Loucy (cell line): ENCODE data around the gene ASCL2.

Experiments used
- H2AFZ ChIP-seq: fragments of 200-600 bp; sonication (generic); 2 replicates; pipeline ENCODE4 v1.6.0; 2016; ENCODE audit warnings: antibody characterized with exemption, mild to moderate bottlenecking, low read length, moderate library complexity
- H3F3A ChIP-seq: fragments of 200-600 bp; 2 replicates; pipeline ENCODE4 v1.6.0; 2016; ENCODE audit warnings: antibody characterized with exemption, low read depth, mild to moderate bottlenecking
- H3K27me3 ChIP-seq: fragments of 200-600 bp; sonication (generic); 2 replicates; pipeline ENCODE4 v1.6.1; 2014; ENCODE audit warnings: low read length, mild to moderate bottlenecking; ENCODE audit not compliant: insufficient read depth, poor library complexity, severe bottlenecking
- H3K36me3 ChIP-seq: fragments of 200-600 bp; sonication (generic); 2 replicates; pipeline ENCODE4 v1.6.1; 2016; ENCODE audit warnings: low read length; ENCODE audit not compliant: insufficient read depth
- H3K4me1 ChIP-seq: fragments of 200-600 bp; sonication (generic); 2 replicates; pipeline ENCODE4 v1.5.1; 2014; ENCODE audit warnings: low read length, mild to moderate bottlenecking; ENCODE audit not compliant: insufficient read depth, poor library complexity, severe bottlenecking
- H3K4me2 ChIP-seq: fragments of 200-600 bp; sonication (generic); 2 replicates; pipeline ENCODE4 v1.6.0; 2014; ENCODE audit warnings: antibody characterized with exemption, low read length, low read depth, mild to moderate bottlenecking; ENCODE audit not compliant: poor library complexity, severe bottlenecking
- H3K4me3 ChIP-seq: fragments of 200-600 bp; sonication (generic); 2 replicates; pipeline ENCODE4 v1.5.1; 2014; ENCODE audit warnings: low read length, mild to moderate bottlenecking, mixed read lengths; ENCODE audit not compliant: poor library complexity, severe bottlenecking
- H3K79me2 ChIP-seq: fragments of 200-600 bp; sonication (generic); 2 replicates; pipeline ENCODE4 v1.6.1; 2014; ENCODE audit warnings: low read length; ENCODE audit not compliant: insufficient read depth
- H3K9ac ChIP-seq: fragments of 200-600 bp; sonication (generic); 2 replicates; pipeline ENCODE4 v1.6.0; 2014; ENCODE audit warnings: mild to moderate bottlenecking, low read depth, low read length, moderate library complexity; ENCODE audit not compliant: poor library complexity, severe bottlenecking
- H3K9me2 ChIP-seq: fragments of 200-600 bp; sonication (generic); replicated peaks from 2 replicates; pipeline ENCODE4 v1.6.1; 2016; ENCODE audit warnings: low read depth, low read length, mixed read lengths
- H3K9me3 ChIP-seq: fragments of 200-600 bp; sonication (generic); 2 replicates; pipeline ENCODE4 v1.6.1; 2014; ENCODE audit warnings: mild to moderate bottlenecking, antibody characterized with exemption, low read length, low read depth; ENCODE audit not compliant: insufficient read depth
- H4K20me1 ChIP-seq: fragments of 200-600 bp; sonication (generic); 2 replicates; pipeline ENCODE4 v1.6.0; 2014; ENCODE audit warnings: antibody characterized with exemption, low read length, mild to moderate bottlenecking; ENCODE audit not compliant: insufficient read depth, poor library complexity, severe bottlenecking
- EZH2phosphoT487 ChIP-seq: fragments of 200-600 bp; IDR thresholded peaks from 2 replicates; pipeline ENCODE4 v1.6.1; 2018; ENCODE audit warnings: antibody characterized with exemption, mild to moderate bottlenecking, moderate library complexity, borderline replicate concordance
- TF ChIP-seq, protein P1 (sequence below): fragments of 200-600 bp; sonication (generic); conservative IDR thresholded peaks from 2 replicates; pipeline ENCODE4 v1.5.1; 2014; ENCODE audit warnings: mild to moderate bottlenecking, antibody characterized with exemption, low read length

The ASCL2 gene

DNA sequence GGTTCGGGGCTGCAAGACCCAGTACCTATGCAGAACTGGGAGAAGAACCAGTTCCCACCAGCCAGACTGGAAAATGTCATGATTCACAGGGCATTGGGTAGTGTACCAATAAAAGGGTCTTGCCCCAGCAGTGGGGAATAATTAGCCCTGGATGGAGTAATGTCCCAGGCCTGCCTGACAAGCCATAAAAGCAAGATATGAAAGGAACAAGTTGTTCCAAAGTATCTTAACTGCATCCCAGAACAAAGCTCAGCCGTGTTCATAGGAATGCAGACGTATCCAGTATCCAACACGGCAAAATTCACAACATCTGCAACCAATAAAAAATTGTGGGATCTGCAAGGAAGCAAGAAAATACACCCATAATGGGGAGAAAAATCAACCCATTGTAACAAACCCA lies 47.9 kb downstream of the ASCL2 start:
- no peaks in the 10 kb centered on the region for H3K79me2 ChIP-seq
- H3K9me3 ChIP-seq, result peaks cover 3% of the 10 kb centered on the region; the same call in 1 of the 2 replicates
- TF ChIP-seq, protein P1, sequence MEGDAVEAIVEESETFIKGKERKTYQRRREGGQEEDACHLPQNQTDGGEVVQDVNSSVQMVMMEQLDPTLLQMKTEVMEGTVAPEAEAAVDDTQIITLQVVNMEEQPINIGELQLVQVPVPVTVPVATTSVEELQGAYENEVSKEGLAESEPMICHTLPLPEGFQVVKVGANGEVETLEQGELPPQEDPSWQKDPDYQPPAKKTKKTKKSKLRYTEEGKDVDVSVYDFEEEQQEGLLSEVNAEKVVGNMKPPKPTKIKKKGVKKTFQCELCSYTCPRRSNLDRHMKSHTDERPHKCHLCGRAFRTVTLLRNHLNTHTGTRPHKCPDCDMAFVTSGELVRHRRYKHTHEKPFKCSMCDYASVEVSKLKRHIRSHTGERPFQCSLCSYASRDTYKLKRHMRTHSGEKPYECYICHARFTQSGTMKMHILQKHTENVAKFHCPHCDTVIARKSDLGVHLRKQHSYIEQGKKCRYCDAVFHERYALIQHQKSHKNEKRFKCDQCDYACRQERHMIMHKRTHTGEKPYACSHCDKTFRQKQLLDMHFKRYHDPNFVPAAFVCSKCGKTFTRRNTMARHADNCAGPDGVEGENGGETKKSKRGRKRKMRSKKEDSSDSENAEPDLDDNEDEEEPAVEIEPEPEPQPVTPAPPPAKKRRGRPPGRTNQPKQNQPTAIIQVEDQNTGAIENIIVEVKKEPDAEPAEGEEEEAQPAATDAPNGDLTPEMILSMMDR, result no peak
- no peak for TF ChIP-seq EZH2phosphoT487
- H3K4me1 ChIP-seq, result no peaks in the 10 kb centered on the region
- H4K20me1 ChIP-seq, result no peaks in the 10 kb centered on the region
- no peaks in the 10 kb centered on the region for H3K27me3 ChIP-seq
- H3K9me2 ChIP-seq, result no peaks in the 10 kb centered on the region
- H3K36me3 ChIP-seq, result no peaks in the 10 kb centered on the region
- no peak overlapping the region for H3K4me2 ChIP-seq
- H3K4me3 ChIP-seq, result no peak overlapping the region
- H3K9ac ChIP-seq, result no peak overlapping the region
- no peak overlapping the region for H2AFZ ChIP-seq
- H3F3A ChIP-seq, result no peaks in the 10 kb centered on the region

DNA sequence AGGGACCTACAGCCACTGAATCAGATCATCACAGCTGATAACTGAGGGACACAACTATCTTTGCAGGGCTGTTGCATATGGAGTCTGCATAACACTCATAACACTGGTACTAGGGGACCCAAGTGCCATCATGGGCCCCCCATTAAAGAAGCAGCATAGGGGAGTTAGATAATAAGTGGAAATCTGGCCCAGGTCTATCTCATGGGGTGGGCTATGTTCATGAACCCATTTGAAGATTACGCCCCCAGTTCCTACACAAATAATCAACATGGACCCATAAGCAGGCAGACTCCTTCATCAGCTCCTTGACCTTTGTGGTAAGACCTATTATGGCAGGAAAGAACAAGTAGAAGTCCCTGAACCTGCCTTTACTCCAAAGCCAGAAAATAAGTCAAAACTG lies 48.8 kb downstream of the ASCL2 start:
- Histone ChIP-seq H3K4me2 (no peak overlapping the region), H3F3A (no peaks in the 10 kb centered on the region), H3K27me3 (no peaks in the 10 kb centered on the region), H3K9me2 (no peaks in the 10 kb centered on the region), H3K9me3 (peaks cover 3% of the 10 kb centered on the region; the same call in 1 of the 2 replicates), H2AFZ (no peak overlapping the region), H3K9ac (no peak overlapping the region), H3K36me3 (no peaks in the 10 kb centered on the region), H3K4me1 (no peaks in the 10 kb centered on the region), H3K4me3 (no peak overlapping the region), H4K20me1 (no peaks in the 10 kb centered on the region), H3K79me2 (no peaks in the 10 kb centered on the region)
- TF ChIP-seq EZH2phosphoT487, result no peak
- TF ChIP-seq, protein P1, result no peak

DNA sequence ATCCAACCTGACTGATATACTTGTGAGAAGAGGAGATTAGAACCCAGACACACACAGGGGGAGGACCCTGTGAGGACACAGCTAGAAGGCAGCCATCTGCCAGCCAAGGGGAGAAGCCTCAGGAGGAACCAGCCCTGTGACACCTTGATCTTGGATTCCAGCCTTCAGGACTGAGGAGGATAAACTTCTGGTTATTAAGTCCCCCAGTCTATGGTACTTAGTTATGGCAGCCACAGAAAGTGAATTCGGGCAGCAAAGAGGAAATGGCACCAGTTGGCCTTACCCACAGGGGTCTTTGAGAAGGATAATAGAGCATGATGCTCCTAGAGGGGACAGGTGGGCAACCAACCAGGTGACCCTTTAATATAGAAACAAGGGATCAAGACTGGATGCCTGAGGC lies 49.4 kb downstream of the ASCL2 start:
- no peaks in the 10 kb centered on the region for H3F3A ChIP-seq
- TF ChIP-seq, protein P1, result no peak
- TF ChIP-seq EZH2phosphoT487, result no peak
- no peaks in the 10 kb centered on the region for H3K79me2 ChIP-seq
- no peak overlapping the region for H3K4me3 ChIP-seq
- H2AFZ ChIP-seq, result no peak overlapping the region
- no peaks in the 10 kb centered on the region for H3K27me3 ChIP-seq
- peaks cover 3% of the 10 kb centered on the region; the same call in 1 of the 2 replicates for H3K9me3 ChIP-seq
- H3K4me2 ChIP-seq, result no peak overlapping the region
- no peaks in the 10 kb centered on the region for H3K9me2 ChIP-seq
- no peak overlapping the region for H3K9ac ChIP-seq
- H3K4me1 ChIP-seq, result no peaks in the 10 kb centered on the region
- no peaks in the 10 kb centered on the region for H3K36me3 ChIP-seq
- no peaks in the 10 kb centered on the region for H4K20me1 ChIP-seq
